Thyroid gland (tissue), 4 donors: Measurements from ENCODE around the gene TRANK1.
"Not testable (repeated sequence)": the region's sequence is repeated elsewhere in the genome, so short reads cannot be mapped to it uniquely, and the experiment has no call there.

Experiments
- CTCF ChIP-seq, 6 experiments: fragments of 200-600 bp in 3 of 6; fragments of 450-650 bp in 3 of 6; sonication (generic) in 3 of 6; IDR thresholded peaks; one replicate each; pipeline ENCODE4 v1.5.1; 2016 to 2019; ENCODE audit warnings: antibody characterized with exemption in 6 of 6, mild to moderate bottlenecking in 2 of 6, inconsistent platforms in 1 of 6, moderate library complexity in 1 of 6
- POLR2A ChIP-seq, 2 donors: fragments of 450-650 bp; IDR thresholded peaks; one replicate each; pipeline ENCODE4 v1.6.1; 2017; ENCODE audit warnings: antibody characterized with exemption in 2 of 2, mild to moderate bottlenecking in 2 of 2, moderate library complexity in 1 of 2

GRCh38 chr3:36879842-36880241, 65.0 kb downstream of the TRANK1 start:
- not testable (repeated sequence) for TF ChIP-seq POLR2A, CTCF (IDR thresholded peaks at IDR 0.05)
